CD4-positive, alpha-beta T cell treated with Interleukin-6 at 100 ng/mL for 8 hours (primary cell): Measurements from ENCODE around the gene TOMM20L.

Experiments used
- DNase-seq: peaks from one replicate; pipeline ENCODE4 v3.0.0-alpha.2; 2020; ENCODE audit warnings: mixed read lengths, low spot score

Gene TOMM20L

DNA sequence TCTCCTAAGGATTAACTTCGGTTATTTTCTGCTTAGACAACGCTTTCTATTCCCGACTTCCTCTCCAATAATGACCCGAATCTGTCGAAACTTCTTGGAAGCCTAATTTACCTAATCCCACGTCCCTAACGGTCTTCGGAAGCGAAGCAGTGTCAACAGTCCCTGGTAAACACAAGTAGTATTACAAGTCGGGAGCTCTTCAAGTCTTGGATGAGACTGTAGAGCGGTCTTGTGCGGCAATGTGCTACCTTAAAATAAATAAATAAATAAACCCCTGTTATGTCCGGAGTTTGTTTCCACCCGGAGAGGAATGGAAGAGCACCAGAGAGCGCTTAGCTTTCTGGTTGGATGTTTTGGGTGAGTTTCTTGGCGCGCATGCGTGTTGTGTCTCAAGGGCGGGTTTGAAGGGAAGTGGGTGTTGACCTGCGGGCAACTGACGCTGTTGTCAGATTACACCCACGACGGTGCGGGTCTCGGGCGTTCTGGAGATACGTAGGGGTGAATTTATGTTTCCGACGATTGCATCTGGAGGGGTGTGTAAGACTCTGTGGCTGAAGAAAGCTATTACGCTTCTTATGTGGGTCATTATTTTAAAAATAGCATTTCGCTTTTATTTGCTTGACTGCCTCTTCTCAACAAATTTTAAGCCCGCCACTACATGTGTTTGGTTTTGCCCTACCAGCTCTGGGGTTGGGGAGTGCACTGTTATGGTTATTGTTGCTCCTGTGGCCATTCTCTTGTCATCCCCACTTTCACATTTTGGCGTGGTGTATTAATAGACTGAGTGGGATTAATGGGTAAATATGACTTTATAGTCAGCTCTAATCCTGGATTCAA, 31.8 kb downstream of the TOMM20L start, which contains the start of the genes KIAA0586 and TIMM9:
Gene KIAA0586 (plus strand): TSS at position 439 of the 837 bp plus-strand sequence. CDS start 546 bp downstream, outside the sequence.
Gene TIMM9 (minus strand): TSS at position 251 of the 837 bp plus-strand sequence. CDS start 15,586 bp downstream, outside the sequence.
- peak; percentile 97 for DNase-seq

DNA sequence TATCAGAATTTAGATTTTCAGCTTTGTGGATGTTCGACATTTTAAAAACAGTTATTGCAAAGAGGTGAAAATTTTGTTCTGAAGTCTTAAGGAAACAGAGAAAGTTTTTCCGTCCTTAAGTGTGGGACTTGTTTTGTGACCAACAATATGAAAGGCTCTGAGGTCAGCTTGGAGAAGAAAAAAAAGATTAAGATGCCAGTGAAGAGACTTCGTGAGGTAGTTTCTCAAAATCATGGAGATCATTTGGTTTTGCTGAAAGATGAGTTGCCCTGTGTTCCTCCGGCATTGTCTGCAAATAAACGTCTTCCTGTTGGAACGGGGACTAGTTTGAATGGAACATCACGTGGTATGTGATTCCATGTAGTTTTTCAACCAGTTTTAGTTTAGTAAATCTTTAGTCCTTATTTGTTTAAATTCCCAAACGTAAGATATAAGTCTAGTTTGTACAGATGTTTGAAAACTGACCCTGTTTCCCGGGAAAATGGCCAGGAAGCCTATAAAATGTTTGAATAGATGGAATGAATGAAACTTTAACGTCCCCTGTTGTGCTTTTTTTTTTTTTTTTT, 32.5 kb downstream of the TOMM20L start:
- DNase-seq, result peak; percentile 10

DNA sequence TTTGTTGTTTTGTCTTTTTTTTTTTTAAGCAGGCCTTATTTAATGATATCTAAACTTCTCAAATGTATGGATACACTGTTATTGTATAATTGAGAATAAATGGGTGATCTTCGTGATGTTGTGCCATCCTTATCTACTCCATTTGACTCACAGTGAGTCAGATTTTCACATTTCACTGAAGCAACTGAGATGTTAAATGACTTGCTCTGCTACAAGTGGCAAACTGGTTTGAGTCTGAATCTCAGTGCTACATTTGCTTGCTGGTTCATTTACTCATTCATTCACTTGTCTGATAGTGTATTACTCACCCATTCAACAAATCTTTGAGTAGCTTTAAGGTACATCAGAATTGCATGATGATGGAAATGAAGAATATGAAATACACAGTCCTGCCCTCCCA, 34.4 kb downstream of the TOMM20L start:
- no peak for DNase-seq

DNA sequence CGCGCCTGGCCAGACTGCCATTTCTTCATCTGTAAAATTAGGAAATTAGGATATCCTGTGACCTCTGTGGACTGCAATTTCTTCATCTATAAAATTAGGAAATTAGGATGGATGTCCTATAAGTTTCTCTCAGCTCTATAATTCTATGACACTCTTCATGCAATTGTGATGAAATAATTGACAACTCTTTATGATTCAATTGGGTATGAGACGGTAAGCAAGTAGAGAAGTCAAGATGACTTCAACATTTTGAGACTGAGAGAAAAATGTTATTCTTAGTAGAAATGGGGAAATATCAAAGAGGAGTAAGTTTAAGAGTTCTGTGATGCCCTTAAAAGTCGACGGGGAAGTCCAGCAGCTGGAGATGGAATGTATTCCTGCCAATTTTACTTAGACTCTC, 43.7 kb downstream of the TOMM20L start:
- DNase-seq, result no peak

GRCh38 chr14:58444627-58445026, 48.9 kb downstream of the TOMM20L start:
- DNase-seq, result no peak

GRCh38 chr14:58455593-58456265, 60.0 kb downstream of the TOMM20L start:
- no peak for DNase-seq
